ENCODE results near the gene SLC10A7. TPM values are rescaled to one million over a fixed set of nuclear protein-coding genes. Genes with fewer than 3 reads are reported as not detected.

Gene SLC10A7
- total and polyA plus RNA-seq, 2 experiments from 2014 or later, result 0.81 to 4.3 TPM

DNA sequence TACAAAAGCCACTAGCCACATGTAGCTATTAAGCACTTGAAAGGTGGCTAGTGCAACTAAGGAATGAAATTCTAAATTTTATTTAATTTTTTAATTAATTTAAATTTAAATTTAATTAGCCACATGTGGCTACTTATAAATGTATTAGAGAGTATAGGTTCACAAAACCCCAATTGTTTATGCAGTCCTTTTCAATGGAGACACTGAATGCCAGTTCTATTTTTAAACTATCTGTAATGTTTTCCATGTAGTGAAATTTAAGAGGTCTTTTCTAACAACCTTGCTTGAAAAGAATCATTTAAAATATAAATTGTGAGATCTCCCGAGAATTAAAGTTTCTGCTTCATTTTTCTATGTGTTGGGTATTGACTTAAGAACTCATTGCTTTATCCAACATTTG is 154.4 kb downstream of the SLC10A7 start:
- Histone ChIP-seq H2AFZ (no peak overlapping the region), H3K4me2 (no peak overlapping the region), H4K20me1 (replicated peaks; ENCODE audit: insufficient read depth) (no peaks in the 10 kb centered on the region), H3K36me3 (ENCODE audit: insufficient read depth) (no peaks in the 10 kb centered on the region), H3K27me3 (ENCODE audit: insufficient read depth) (no peaks in the 10 kb centered on the region), H3K9me2 (ENCODE audit: insufficient read depth) (no peaks in the 10 kb centered on the region), H3K4me1 (ENCODE audit: insufficient read depth) (no peaks in the 10 kb centered on the region), H3F3A (replicated peaks; ENCODE audit: low read depth) (no peaks in the 10 kb centered on the region), H3K4me3 (no peak overlapping the region), H3K79me2 (replicated peaks; ENCODE audit: insufficient read depth) (no peaks in the 10 kb centered on the region), H3K27ac (ENCODE audit: low read depth) (no peak overlapping the region)
- TF ChIP-seq STAT1 (IDR thresholded peaks at IDR 0.05; ENCODE audit: unreplicated experiment), result no peak
- TF ChIP-seq, protein P1, sequence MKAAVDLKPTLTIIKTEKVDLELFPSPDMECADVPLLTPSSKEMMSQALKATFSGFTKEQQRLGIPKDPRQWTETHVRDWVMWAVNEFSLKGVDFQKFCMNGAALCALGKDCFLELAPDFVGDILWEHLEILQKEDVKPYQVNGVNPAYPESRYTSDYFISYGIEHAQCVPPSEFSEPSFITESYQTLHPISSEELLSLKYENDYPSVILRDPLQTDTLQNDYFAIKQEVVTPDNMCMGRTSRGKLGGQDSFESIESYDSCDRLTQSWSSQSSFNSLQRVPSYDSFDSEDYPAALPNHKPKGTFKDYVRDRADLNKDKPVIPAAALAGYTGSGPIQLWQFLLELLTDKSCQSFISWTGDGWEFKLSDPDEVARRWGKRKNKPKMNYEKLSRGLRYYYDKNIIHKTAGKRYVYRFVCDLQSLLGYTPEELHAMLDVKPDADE (IDR thresholded peaks at IDR 0.05), result no peak
- no peak for TF ChIP-seq ZNF114 (CRISPR knock-in tag; IDR thresholded peaks at IDR 0.05)
- TF ChIP-seq, protein P2, sequence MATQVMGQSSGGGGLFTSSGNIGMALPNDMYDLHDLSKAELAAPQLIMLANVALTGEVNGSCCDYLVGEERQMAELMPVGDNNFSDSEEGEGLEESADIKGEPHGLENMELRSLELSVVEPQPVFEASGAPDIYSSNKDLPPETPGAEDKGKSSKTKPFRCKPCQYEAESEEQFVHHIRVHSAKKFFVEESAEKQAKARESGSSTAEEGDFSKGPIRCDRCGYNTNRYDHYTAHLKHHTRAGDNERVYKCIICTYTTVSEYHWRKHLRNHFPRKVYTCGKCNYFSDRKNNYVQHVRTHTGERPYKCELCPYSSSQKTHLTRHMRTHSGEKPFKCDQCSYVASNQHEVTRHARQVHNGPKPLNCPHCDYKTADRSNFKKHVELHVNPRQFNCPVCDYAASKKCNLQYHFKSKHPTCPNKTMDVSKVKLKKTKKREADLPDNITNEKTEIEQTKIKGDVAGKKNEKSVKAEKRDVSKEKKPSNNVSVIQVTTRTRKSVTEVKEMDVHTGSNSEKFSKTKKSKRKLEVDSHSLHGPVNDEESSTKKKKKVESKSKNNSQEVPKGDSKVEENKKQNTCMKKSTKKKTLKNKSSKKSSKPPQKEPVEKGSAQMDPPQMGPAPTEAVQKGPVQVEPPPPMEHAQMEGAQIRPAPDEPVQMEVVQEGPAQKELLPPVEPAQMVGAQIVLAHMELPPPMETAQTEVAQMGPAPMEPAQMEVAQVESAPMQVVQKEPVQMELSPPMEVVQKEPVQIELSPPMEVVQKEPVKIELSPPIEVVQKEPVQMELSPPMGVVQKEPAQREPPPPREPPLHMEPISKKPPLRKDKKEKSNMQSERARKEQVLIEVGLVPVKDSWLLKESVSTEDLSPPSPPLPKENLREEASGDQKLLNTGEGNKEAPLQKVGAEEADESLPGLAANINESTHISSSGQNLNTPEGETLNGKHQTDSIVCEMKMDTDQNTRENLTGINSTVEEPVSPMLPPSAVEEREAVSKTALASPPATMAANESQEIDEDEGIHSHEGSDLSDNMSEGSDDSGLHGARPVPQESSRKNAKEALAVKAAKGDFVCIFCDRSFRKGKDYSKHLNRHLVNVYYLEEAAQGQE (IDR thresholded peaks at IDR 0.05; ENCODE audit: unreplicated experiment), result no peak
- no peak for TF ChIP-seq NANOG (IDR thresholded peaks at IDR 0.05; ENCODE audit: borderline replicate concordance)
- TF ChIP-seq, protein P3, sequence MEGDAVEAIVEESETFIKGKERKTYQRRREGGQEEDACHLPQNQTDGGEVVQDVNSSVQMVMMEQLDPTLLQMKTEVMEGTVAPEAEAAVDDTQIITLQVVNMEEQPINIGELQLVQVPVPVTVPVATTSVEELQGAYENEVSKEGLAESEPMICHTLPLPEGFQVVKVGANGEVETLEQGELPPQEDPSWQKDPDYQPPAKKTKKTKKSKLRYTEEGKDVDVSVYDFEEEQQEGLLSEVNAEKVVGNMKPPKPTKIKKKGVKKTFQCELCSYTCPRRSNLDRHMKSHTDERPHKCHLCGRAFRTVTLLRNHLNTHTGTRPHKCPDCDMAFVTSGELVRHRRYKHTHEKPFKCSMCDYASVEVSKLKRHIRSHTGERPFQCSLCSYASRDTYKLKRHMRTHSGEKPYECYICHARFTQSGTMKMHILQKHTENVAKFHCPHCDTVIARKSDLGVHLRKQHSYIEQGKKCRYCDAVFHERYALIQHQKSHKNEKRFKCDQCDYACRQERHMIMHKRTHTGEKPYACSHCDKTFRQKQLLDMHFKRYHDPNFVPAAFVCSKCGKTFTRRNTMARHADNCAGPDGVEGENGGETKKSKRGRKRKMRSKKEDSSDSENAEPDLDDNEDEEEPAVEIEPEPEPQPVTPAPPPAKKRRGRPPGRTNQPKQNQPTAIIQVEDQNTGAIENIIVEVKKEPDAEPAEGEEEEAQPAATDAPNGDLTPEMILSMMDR (conservative IDR thresholded peaks at IDR 0.05; ENCODE audit: low read depth in 2 of 2), result no peak
- TF ChIP-seq JUNB (IDR thresholded peaks at IDR 0.05; ENCODE audit: unreplicated experiment), result no peak
- TF ChIP-seq CREB1 (CRISPR knock-in tag; IDR thresholded peaks at IDR 0.05; ENCODE audit: low read depth), result no peak
- TF ChIP-seq EZH2 (IDR thresholded peaks at IDR 0.05; ENCODE audit: low read depth, unreplicated experiment), result no peak
- no peak for TF ChIP-seq ZNF331 (CRISPR knock-in tag; IDR thresholded peaks at IDR 0.05; ENCODE audit: low read depth)
- Mint-ChIP-seq H3K9me3 (peaks cover 2% of the 10 kb centered on the region; the same call in 2 of the 3 replicates), H3K27ac (peak overlapping the region; percentile 16; the same call in 1 of the 2 replicates), H3K36me3 (ENCODE audit: low read depth) (no peaks in the 10 kb centered on the region; the same call in 1 of the 3 replicates), H3K4me1 (peaks cover 7% of the 10 kb centered on the region), H3K27me3 (ENCODE audit: insufficient read depth, low read depth, poor library complexity) (no peaks in the 10 kb centered on the region), H3K4me3 (no peak overlapping the region)
- DNase-seq (ENCODE audit: low spot score) (no peak), ATAC-seq (no peak)

Data from GM23338 (cell line).